ENCODE measurements around the gene NAV1. TPM values are rescaled to one million over a fixed set of nuclear protein-coding genes. Genes with fewer than 3 reads are reported as not detected.
"Not testable (repeated sequence)": the region's sequence is repeated elsewhere in the genome, so short reads cannot be mapped to it uniquely, and the experiment has no call there.

Gene NAV1
- total RNA-seq, 2 experiments from 2014 or later: 1.6 to 2.1 TPM

DNA sequence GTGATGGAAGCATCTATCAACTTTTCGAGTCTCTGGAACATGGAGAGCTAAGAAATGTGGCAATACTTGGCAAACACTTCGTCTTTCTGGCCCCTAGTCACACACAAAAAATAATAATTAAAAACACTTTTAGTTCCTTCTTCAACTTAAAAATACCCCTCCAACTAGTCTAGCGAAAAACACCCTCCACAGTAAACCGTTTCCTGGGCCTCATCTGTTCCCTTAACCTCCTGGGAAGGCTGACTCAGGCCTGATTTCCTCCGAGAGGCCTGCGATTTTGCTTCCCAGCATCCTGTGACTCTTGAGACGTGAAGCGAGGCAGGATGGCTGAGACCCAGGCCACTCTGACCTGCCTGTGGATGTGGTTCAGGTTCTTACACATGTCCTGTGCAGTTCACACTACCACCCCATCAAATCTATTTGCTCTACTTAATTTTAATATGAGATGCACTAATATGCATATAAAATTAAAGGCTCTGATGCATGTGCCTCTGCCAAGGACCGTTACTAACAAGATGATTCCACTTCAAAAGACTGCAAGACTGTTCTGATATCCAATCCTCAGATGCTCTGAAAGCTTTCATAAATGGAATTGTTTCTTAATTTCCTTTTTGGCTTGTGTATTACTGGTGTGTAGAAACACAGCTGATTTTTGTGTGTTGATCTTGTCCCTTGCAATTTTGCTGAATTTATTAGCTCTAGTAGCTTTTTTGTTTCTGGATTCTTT is 3.5 kb downstream of the NAV1 start:
- Mint-ChIP-seq H3K4me1 (ENCODE audit: low read depth) (peaks cover 7% of the 10 kb centered on the region), H3K36me3 (ENCODE audit: low read depth) (no peaks in the 10 kb centered on the region), H3K27ac (no peak overlapping the region), H3K27me3 (peaks cover 40% of the 10 kb centered on the region), H3K4me3 (no peak overlapping the region), H3K9me3 (no peaks in the 10 kb centered on the region)
- DNase-seq: no peak
- ATAC-seq: no peak
- CTCF ChIA-PET: interaction anchor here (1.0 to 1.4 kb wide), 2 partner anchors 17 to 165 kb away, joined by 3 read pairs; no protein-coding TSS in a partner anchor
- intact Hi-C loops (cut with micrococcal nuclease): no loop called here
- TF ChIP-seq CTCF (IDR thresholded peaks at IDR 0.05): no peak
- POLR2A ChIA-PET: no interaction called here

DNA sequence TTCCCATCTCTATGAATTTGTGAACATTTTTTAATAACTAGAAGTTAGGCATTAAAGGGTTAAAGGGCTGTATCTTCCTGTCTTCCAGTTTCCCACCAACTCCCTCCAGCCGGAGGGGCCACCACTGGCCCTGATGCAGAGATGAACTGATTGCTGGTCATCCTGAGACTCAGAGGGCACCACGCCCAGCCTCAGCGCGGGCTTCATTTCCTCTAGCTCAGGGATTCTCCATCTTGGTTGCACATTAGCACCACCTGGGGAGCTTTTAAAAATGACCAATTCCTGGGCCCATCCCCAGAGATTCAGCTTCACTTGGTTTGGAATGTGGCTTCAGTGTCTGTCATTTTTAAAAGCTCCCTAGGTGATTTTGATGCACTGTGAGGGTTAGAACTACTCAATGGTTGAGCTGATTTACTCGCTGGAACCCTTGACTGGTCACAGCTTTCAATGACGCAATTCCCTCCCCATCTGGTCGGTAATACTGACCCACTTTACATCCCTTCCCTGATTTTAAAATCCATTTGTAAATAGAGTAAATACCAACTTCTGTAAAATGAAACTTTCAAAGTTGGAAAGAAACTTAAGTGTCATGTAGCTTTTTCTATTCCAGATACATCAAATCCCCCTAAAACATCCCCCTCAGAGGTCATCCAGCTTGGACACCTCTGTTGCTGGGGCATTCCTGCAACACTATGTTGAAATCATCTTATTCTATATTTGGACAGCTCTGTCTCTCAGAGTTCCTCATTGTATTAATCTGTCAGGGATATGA is 5.1 kb downstream of the NAV1 start:
- peaks cover 27% of the 10 kb centered on the region for H3K27me3 Mint-ChIP-seq
- H3K4me3 Mint-ChIP-seq: no peak overlapping the region
- H3K36me3 Mint-ChIP-seq (ENCODE audit: low read depth): no peaks in the 10 kb centered on the region
- no peak for ATAC-seq
- peaks cover 3% of the 10 kb centered on the region for H3K4me1 Mint-ChIP-seq (ENCODE audit: low read depth)
- no peaks in the 10 kb centered on the region for H3K9me3 Mint-ChIP-seq
- TF ChIP-seq CTCF (IDR thresholded peaks at IDR 0.05): no peak
- ChIA-PET CTCF (interaction anchor here (0.8 to 2.3 kb wide), 6 partner anchors 12 to 249 kb away, joined by 3 to 10 read pairs (median 4); no protein-coding TSS in a partner anchor), POLR2A (interaction anchor here (0.6 kb wide), 1 partner anchor 127 kb away, joined by 3 read pairs; no protein-coding TSS in a partner anchor)
- intact Hi-C loops (cut with micrococcal nuclease): no loop called here
- H3K27ac Mint-ChIP-seq: no peak overlapping the region
- DNase-seq: no peak

DNA sequence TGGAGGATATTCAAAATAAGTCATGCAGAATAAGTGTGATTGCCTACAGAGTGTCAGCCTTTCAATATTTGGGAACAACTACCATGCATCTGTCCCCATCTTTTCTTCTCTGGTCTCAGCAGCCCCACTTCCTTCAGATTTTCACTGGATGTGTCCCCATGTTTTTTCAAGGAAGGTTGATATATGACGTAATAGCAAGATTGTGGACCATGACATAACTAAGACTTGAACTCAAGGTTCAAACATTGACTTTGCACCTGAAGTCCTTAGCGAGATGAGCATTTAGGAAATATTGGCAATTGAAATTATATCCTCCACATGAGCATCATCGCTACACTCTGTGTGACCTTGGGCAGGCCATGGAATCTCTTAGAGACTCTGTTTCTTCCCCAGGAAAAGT is 5.8 kb downstream of the NAV1 start:
- ATAC-seq (no peak), DNase-seq (no peak)
- no peak overlapping the region for H3K27ac Mint-ChIP-seq
- H3K27me3 Mint-ChIP-seq: peaks cover 22% of the 10 kb centered on the region
- TF ChIP-seq CTCF (IDR thresholded peaks at IDR 0.05): no peak
- no peaks in the 10 kb centered on the region for H3K4me1 Mint-ChIP-seq (ENCODE audit: low read depth)
- POLR2A ChIA-PET: interaction anchor here (1.0 kb wide), 1 partner anchor 19 kb away, joined by 3 read pairs; no protein-coding TSS in a partner anchor
- intact Hi-C loops (cut with micrococcal nuclease): no loop called here
- CTCF ChIA-PET: interaction anchor here (0.8 to 2.3 kb wide), 7 partner anchors 13 to 248 kb away, joined by 3 to 10 read pairs (median 5); no protein-coding TSS in a partner anchor
- H3K9me3 Mint-ChIP-seq: no peaks in the 10 kb centered on the region
- H3K4me3 Mint-ChIP-seq: no peak overlapping the region
- H3K36me3 Mint-ChIP-seq (ENCODE audit: low read depth): no peaks in the 10 kb centered on the region

DNA sequence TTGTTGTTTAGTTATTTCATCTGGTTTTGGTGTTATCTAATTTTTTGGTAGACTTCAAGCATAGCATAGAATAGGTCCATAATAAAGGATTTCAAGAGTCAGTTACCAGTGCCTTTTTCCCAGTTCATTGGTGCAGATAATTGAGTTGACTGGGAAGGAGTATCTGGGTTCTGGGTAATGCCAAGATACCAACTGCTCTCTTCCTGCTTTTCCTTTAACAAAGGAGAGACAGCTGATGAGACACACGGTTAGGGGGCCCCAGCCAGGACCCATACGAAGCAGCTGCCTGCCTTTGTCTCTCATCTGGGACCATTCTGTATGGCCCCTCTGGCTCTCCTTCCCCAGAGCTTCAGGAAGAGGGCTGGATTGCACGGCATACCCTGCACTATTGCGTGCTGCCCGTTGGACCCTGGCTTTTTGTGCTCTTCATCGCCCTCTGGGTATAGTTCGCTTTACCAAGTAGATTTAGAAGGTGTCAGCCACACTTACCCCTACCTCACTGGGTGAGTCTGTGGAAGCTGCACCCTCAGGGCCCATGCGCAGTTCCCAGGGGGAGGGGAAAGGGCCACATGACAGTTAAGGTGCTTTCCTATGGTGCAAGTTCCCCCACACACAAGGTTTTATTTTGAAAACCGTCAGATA is 7.0 kb downstream of the NAV1 start:
- no peaks in the 10 kb centered on the region for H3K4me1 Mint-ChIP-seq (ENCODE audit: low read depth)
- ATAC-seq: peak; percentile 51
- H3K27me3 Mint-ChIP-seq: peaks cover 10% of the 10 kb centered on the region
- H3K4me3 Mint-ChIP-seq: no peak overlapping the region
- no peak for DNase-seq
- no peaks in the 10 kb centered on the region for H3K36me3 Mint-ChIP-seq (ENCODE audit: low read depth)
- no peak for TF ChIP-seq CTCF (IDR thresholded peaks at IDR 0.05)
- intact Hi-C loops (cut with micrococcal nuclease): no loop called here
- no peak overlapping the region for H3K27ac Mint-ChIP-seq
- ChIA-PET POLR2A (interaction anchor here (1.0 kb wide), 1 partner anchor 21 kb away, joined by 3 read pairs; no protein-coding TSS in a partner anchor), CTCF (interaction anchor here (0.9 to 2.3 kb wide), 7 partner anchors 13 to 159 kb away, joined by 3 to 10 read pairs (median 4); no protein-coding TSS in a partner anchor)
- H3K9me3 Mint-ChIP-seq: no peaks in the 10 kb centered on the region

DNA sequence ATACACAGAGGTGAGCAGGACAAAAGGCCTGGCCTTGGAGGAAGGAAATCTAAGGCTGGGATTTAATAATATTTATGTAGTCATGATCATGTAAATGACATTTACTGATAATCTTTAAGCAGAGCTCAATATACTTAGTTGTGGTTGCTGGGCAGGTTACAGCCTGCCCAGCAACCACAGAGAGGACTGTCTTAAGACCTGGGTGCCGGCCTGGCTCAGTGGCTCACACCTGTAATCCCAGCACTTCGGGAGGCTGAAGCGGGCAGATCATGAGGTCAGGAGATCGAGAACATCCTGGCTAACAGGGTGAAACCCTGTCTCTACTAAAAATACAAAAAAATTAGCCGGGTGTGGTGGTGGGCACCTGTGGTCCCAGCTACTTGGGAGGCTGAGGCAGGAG is 10.6 kb downstream of the NAV1 start:
- DNase-seq; H3K27me3 Mint-ChIP-seq; H3K9me3 Mint-ChIP-seq; H3K36me3 Mint-ChIP-seq (ENCODE audit: low read depth); ATAC-seq; H3K4me3 Mint-ChIP-seq; intact Hi-C loops (cut with micrococcal nuclease); H3K27ac Mint-ChIP-seq; H3K4me1 Mint-ChIP-seq (ENCODE audit: low read depth): not testable (repeated sequence)
- ChIA-PET POLR2A (interaction anchor here (0.6 kb wide), 1 partner anchor 616 kb away, joined by 3 read pairs; no protein-coding TSS in a partner anchor), CTCF (interaction anchor here (2.9 kb wide), 1 partner anchor 10 kb away, joined by 14 read pairs; no protein-coding TSS in a partner anchor)

All from activated CD8-positive, alpha-beta T cell treated with anti-CD3 and anti-CD28 coated beads for 36 hours (primary cell).